Lower lobe of right lung (tissue), 2 donors: ENCODE measurements around the gene CHRNA1. TPM values are rescaled to one million over a fixed set of nuclear protein-coding genes. Genes with fewer than 3 reads are reported as not detected.
A peak's percentile ranks its signal among the peaks of the same experiment; 100 is the strongest.

Source experiments
- ATAC-seq, 2 donors: fragments of 200-7000 bp; cut with Tn5 transposase; one replicate each; pipeline ENCODE4 v1.9.1; 2020 to 2022; ENCODE audit warnings: mild to moderate bottlenecking in 2 of 2, moderate library complexity in 2 of 2
- DNase-seq: peaks from one replicate; pipeline ENCODE4 v3.0.0-alpha.2; 2020
- H3K27ac ChIP-seq: fragments of 200-600 bp; one replicate; pipeline ENCODE4 v1.8.0; 2022
- H3K27me3 ChIP-seq: fragments of 200-600 bp; one replicate; pipeline ENCODE4 v1.8.0; 2022; ENCODE audit warnings: low read depth
- H3K36me3 ChIP-seq: fragments of 200-600 bp; one replicate; pipeline ENCODE4 v1.8.0; 2022; ENCODE audit warnings: mild to moderate bottlenecking
- H3K4me1 ChIP-seq: fragments of 200-600 bp; one replicate; pipeline ENCODE4 v1.8.0; 2022
- H3K4me3 ChIP-seq: fragments of 200-600 bp; one replicate; pipeline ENCODE4 v1.8.0; 2022; ENCODE audit warnings: mild to moderate bottlenecking
- H3K9me3 ChIP-seq: fragments of 200-600 bp; one replicate; pipeline ENCODE4 v1.8.0; 2022
- CTCF ChIP-seq: fragments of 200-600 bp; IDR thresholded peaks from one replicate; pipeline ENCODE4 v1.8.0; 2022; ENCODE audit warnings: antibody characterized with exemption, mild to moderate bottlenecking
- intact Hi-C: fragments of 100-400 bp; cut with DNase I; formaldehyde crosslinking; loops from one replicate; pipeline ENCODE4 v1.11.0; 2022
- total RNA-seq: library from RNA; stranded (reverse); fragmentation: NEBNext Ultra II Directional; extraction: Animal tissue kit (Norgen Biotek cat#: 25700); gene quantifications from one replicate; pipeline ENCODE4 v1.2.1, GENCODE V29; 2021
- donor health status: DM: no; HTN: yes; CAD: no; lungs with severe emphysema.

The CHRNA1 gene
- total RNA-seq, 1 donor from 2014 or later = not detected

DNA sequence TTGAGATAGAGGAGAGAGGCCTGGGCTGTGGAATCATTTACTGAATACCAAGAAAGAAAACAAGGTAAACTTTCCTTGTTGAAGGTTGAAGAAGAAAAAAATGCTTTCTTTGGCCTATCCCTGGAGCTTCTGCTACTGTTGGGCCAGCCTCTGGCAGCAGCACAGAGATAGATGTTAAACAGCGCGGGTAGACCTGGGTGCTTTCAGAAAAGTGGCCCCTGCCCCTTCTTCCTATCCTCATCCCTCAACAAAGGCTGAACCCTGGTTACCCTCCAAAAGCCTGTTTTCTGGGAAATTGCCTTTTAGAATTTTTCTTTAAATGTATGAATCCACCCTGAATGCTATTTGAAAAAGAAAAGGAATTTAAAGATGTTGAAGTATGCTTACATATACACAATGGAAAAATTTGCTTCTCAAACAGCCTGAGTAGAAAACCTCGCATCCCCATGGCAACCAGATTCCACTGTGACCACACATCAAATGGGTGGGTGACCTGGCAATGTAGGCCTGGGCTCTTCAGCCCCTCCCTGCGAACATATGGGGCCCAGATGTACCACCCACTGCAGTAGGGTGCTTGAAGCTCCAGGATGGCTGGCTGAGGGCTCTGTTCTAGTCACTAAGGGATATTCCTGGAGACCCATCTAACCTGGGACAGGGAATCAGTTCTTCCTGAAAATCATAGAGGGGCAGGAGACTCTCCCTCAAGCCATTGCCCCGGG, 23.4 kb upstream of the CHRNA1 start:
- no peaks in the 10 kb centered on the region for H3K27me3 ChIP-seq
- DNase-seq = no peak
- H3K36me3 ChIP-seq = no peaks in the 10 kb centered on the region
- TF ChIP-seq CTCF = no peak
- no peaks in the 10 kb centered on the region for H3K4me1 ChIP-seq
- intact Hi-C loops = no loop called here
- H3K9me3 ChIP-seq = no peaks in the 10 kb centered on the region
- H3K27ac ChIP-seq = no peak overlapping the region
- peak; percentile 62 to 67 for ATAC-seq
- no peak overlapping the region for H3K4me3 ChIP-seq

GRCh38 chr2:174786066-174786725, 21.9 kb upstream of the CHRNA1 start:
- intact Hi-C loops = no loop called here
- DNase-seq = no peak
- Histone ChIP-seq H3K27ac (no peak overlapping the region), H3K36me3 (no peaks in the 10 kb centered on the region), H3K27me3 (no peaks in the 10 kb centered on the region), H3K4me3 (no peak overlapping the region), H3K4me1 (peaks cover 5% of the 10 kb centered on the region), H3K9me3 (no peaks in the 10 kb centered on the region)
- no peak for ATAC-seq
- TF ChIP-seq CTCF = no peak

GRCh38 chr2:174785481-174785880, 21.2 kb upstream of the CHRNA1 start:
- intact Hi-C loops = no loop called here
- Histone ChIP-seq H3K27me3 (no peaks in the 10 kb centered on the region), H3K27ac (no peak overlapping the region), H3K9me3 (no peaks in the 10 kb centered on the region), H3K4me3 (no peak overlapping the region), H3K36me3 (no peaks in the 10 kb centered on the region), H3K4me1 (peaks cover 5% of the 10 kb centered on the region)
- ATAC-seq = no peak
- no peak for DNase-seq
- no peak for TF ChIP-seq CTCF

DNA sequence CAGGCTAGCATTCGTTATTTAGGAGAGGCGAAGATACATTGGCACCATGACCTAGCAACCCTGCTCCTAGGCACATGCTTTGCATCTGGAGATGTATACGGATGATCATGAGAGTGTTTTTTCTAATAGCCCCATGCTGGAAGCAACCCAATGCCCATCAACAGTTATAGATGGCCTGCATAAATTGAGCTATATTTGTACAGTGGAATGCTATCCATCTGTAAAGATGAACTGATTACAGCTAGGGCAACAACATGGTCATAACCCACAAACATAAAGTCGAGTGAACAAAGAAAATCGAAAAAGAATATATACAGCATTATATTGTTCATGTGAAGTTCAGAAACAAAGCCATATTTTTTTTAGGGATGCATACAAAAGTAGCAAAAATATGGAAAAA, 20.6 kb upstream of the CHRNA1 start:
- ATAC-seq (no peak), DNase-seq (no peak)
- H3K4me1 ChIP-seq = peaks cover 5% of the 10 kb centered on the region
- H3K27ac ChIP-seq = no peak overlapping the region
- intact Hi-C loops = no loop called here
- H3K27me3 ChIP-seq = no peaks in the 10 kb centered on the region
- no peak for TF ChIP-seq CTCF
- H3K4me3 ChIP-seq = no peak overlapping the region
- no peaks in the 10 kb centered on the region for H3K9me3 ChIP-seq
- no peaks in the 10 kb centered on the region for H3K36me3 ChIP-seq

DNA sequence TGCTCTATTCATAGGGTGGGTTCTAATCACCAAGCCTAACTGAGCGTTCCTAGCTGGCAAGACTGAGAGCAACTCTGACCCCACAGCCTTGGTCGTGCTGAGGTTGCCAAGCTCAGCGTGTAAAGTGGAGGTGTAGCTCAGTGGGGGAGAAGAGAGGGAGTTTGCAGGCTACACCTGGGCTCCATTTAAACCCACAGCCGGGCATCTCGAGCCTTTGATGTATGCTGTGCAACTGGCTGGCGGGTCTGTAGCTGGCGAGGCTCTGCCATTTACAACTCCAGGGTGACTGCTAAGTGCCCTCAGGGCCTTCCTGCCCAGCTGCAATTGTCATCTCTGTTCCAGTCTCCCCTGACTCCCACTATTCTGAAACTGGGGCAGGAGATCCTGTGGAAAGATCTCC, 20.0 kb upstream of the CHRNA1 start:
- no peak for ATAC-seq
- intact Hi-C loops = no loop called here
- peaks cover 5% of the 10 kb centered on the region for H3K4me1 ChIP-seq
- no peaks in the 10 kb centered on the region for H3K36me3 ChIP-seq
- no peak for TF ChIP-seq CTCF
- no peaks in the 10 kb centered on the region for H3K27me3 ChIP-seq
- H3K27ac ChIP-seq = no peak overlapping the region
- no peaks in the 10 kb centered on the region for H3K9me3 ChIP-seq
- H3K4me3 ChIP-seq = no peak overlapping the region
- no peak for DNase-seq
